Progenitor cell of endocrine pancreas (in vitro differentiated cells): ENCODE results near the gene ZNF488. TPM values are rescaled to one million over a fixed set of nuclear protein-coding genes. Genes with fewer than 3 reads are reported as not detected.

Source experiments
- DNase-seq: peaks from one replicate; pipeline ENCODE4 v3.0.0; 2021; ENCODE audit warnings: low spot score; ENCODE audit not compliant: unreplicated experiment
- H3K27ac Mint-ChIP-seq: 2 replicates; pipeline ENCODE4 v1.8.0; 2021; ENCODE audit warnings: mild to moderate bottlenecking, moderate library complexity, mixed read lengths
- H3K27me3 Mint-ChIP-seq: 2 replicates; pipeline ENCODE4 v1.8.0; 2021; ENCODE audit warnings: mixed read lengths
- H3K36me3 Mint-ChIP-seq: 2 replicates; pipeline ENCODE4 v1.8.0; 2022; ENCODE audit warnings: mixed read lengths; ENCODE audit not compliant: insufficient read depth
- H3K4me1 Mint-ChIP-seq: 2 replicates; pipeline ENCODE4 v1.8.0; 2021; ENCODE audit warnings: low read depth, mixed read lengths
- H3K4me3 Mint-ChIP-seq: 2 replicates; pipeline ENCODE4 v1.8.0; 2021; ENCODE audit warnings: low read depth, mild to moderate bottlenecking, moderate library complexity, mixed read lengths
- H3K9me3 Mint-ChIP-seq: 2 replicates; pipeline ENCODE4 v1.8.0; 2021; ENCODE audit warnings: low read depth, mixed read lengths
- CTCF ChIP-seq: fragments of 200-600 bp; sonication (generic); IDR thresholded peaks from one replicate; pipeline ENCODE4 v1.5.0; 2021; ENCODE audit warnings: antibody characterized with exemption, mild to moderate bottlenecking; ENCODE audit not compliant: unreplicated experiment
- total RNA-seq: library from RNA; stranded (reverse); gene quantifications from 2 replicates; pipeline ENCODE4 v1.2.1, GENCODE V29; 2021

Gene ZNF488
- total RNA-seq, 1 donor from 2014 or later: 1.0 TPM

- H3K9me3 Mint-ChIP-seq: no peaks in the 10 kb centered on the region
- no peak for DNase-seq
- H3K4me1 Mint-ChIP-seq: peaks cover 4% of the 10 kb centered on the region
- H3K4me3 Mint-ChIP-seq: no peak overlapping the region
- H3K36me3 Mint-ChIP-seq: no peaks in the 10 kb centered on the region
- peaks cover 24% of the 10 kb centered on the region for H3K27me3 Mint-ChIP-seq
- no peak for TF ChIP-seq CTCF
- H3K27ac Mint-ChIP-seq: no peak overlapping the region
Observed at GRCh38 chr10:47366731-47367460, 17.2 kb downstream of the ZNF488 start.

GRCh38 chr10:47366181-47366631 lies 17.9 kb downstream of the ZNF488 start:
- no peak for TF ChIP-seq CTCF
- no peak for DNase-seq
- Mint-ChIP-seq H3K27ac (no peak overlapping the region), H3K9me3 (no peaks in the 10 kb centered on the region), H3K4me3 (no peak overlapping the region), H3K36me3 (no peaks in the 10 kb centered on the region), H3K4me1 (peaks cover 4% of the 10 kb centered on the region), H3K27me3 (peaks cover 24% of the 10 kb centered on the region)

DNA sequence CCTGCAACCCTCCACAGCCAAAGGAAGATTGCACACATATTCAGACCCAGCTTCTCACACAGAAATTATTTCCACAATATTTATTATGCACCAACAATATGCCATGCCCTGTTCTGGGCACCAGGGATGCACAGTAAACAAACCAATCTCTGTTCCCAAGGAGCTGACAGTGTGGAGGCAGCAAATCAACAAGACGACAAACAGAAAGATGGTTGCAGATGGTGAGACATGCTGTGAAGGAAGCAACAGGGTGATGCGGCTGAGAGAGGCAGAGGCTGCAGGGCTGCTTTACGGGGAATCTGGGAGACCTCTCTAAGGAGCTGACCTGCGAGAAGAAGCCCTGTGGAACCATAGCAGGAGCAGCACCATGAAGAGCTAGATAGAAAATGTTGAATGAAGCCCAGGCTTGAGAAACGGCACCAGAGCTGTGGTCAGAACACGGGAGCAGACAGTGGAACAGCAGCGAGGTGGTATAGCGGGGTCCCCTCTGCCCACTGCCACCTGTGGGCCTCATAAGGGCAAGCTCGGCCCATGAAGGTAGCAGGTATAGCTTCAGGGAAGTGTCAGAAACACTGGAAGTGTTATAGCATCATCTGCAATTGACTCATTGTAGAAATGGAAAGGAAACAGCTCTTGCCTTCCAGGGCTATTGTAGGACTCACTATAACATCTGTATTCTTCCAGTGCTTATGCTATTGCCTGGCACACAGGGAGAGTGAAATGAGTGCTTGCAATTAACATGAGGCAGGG lies 18.5 kb downstream of the ZNF488 start:
- no peak for DNase-seq
- peaks cover 24% of the 10 kb centered on the region for H3K27me3 Mint-ChIP-seq
- H3K9me3 Mint-ChIP-seq: no peaks in the 10 kb centered on the region
- TF ChIP-seq CTCF: no peak
- peaks cover 4% of the 10 kb centered on the region for H3K4me1 Mint-ChIP-seq
- no peak overlapping the region for H3K4me3 Mint-ChIP-seq
- no peaks in the 10 kb centered on the region for H3K36me3 Mint-ChIP-seq
- no peak overlapping the region for H3K27ac Mint-ChIP-seq

DNA sequence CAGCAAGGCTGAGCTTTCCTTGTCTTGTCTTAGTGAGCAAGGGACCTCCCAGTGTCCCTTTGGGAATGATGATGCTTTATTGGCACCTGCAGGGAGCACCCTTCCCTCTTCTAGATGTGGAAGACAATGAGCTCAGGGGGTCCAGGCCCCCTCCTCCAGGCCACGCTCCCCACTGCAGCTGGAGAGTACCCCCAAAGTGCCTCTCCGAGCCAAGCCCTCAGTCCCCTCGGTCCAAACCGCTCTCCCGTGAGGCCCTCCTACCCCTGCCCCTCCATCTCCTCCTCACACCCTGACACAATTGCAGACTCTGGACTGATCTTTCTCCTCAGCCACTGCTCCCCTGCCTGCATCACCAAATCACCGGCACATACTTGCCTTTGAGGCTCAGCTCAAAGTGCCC lies 19.2 kb downstream of the ZNF488 start:
- Mint-ChIP-seq H3K9me3 (no peaks in the 10 kb centered on the region), H3K36me3 (no peaks in the 10 kb centered on the region), H3K4me3 (no peak overlapping the region), H3K4me1 (peaks cover 4% of the 10 kb centered on the region), H3K27ac (no peak overlapping the region), H3K27me3 (peaks cover 24% of the 10 kb centered on the region)
- no peak for DNase-seq
- TF ChIP-seq CTCF: no peak

GRCh38 chr10:47364366-47364765 lies 19.7 kb downstream of the ZNF488 start:
- H3K27me3 Mint-ChIP-seq: peaks cover 20% of the 10 kb centered on the region
- H3K4me1 Mint-ChIP-seq: peaks cover 4% of the 10 kb centered on the region
- no peak for TF ChIP-seq CTCF
- DNase-seq: no peak
- no peak overlapping the region for H3K4me3 Mint-ChIP-seq
- no peaks in the 10 kb centered on the region for H3K36me3 Mint-ChIP-seq
- no peak overlapping the region for H3K27ac Mint-ChIP-seq
- H3K9me3 Mint-ChIP-seq: no peaks in the 10 kb centered on the region
